HepG2 (cell line): ENCODE results near the gene CBY1. TPM values are rescaled to one million over a fixed set of nuclear protein-coding genes. Genes with fewer than 3 reads are reported as not detected.

ENCODE experiments used
- AKAP8 ChIP-seq: sonication (generic); formaldehyde crosslinking; IDR thresholded peaks from 2 replicates; pipeline ENCODE4 v1.5.1; 2020; ENCODE audit warnings: mild to moderate bottlenecking, missing genetic modification reagents
- ELF4 ChIP-seq: sonication (generic); formaldehyde crosslinking; IDR thresholded peaks from 2 replicates; pipeline ENCODE4 v1.5.0; 2020; ENCODE audit warnings: missing genetic modification reagents, mild to moderate bottlenecking, moderate library complexity, borderline replicate concordance
- FOXA3 ChIP-seq: IDR thresholded peaks from 2 replicates; pipeline ENCODE4 v1.6.1; 2016; ENCODE audit warnings: missing genetic modification reagents, missing compliant biosample characterization
- GABPB1 ChIP-seq: IDR thresholded peaks from 2 replicates; pipeline ENCODE4 v1.6.1; 2016; ENCODE audit warnings: mild to moderate bottlenecking, missing genetic modification reagents, moderate library complexity, missing compliant biosample characterization
- HDAC1 ChIP-seq: sonication (generic); formaldehyde crosslinking; IDR thresholded peaks from 2 replicates; pipeline ENCODE4 v1.5.1; 2020; ENCODE audit warnings: mild to moderate bottlenecking, missing genetic modification reagents
- JUND ChIP-seq: sonication (generic); formaldehyde crosslinking; IDR thresholded peaks from 2 replicates; pipeline ENCODE4 v1.8.0; 2022; ENCODE audit warnings: mild to moderate bottlenecking, missing genetic modification reagents
- MLLT10 ChIP-seq: sonication (generic); formaldehyde crosslinking; IDR thresholded peaks from 2 replicates; pipeline ENCODE4 v1.4.0; 2020; ENCODE audit warnings: missing genetic modification reagents
- MXD1 ChIP-seq: sonication (generic); formaldehyde crosslinking; IDR thresholded peaks from 2 replicates; pipeline ENCODE4 v1.4.0; 2020; ENCODE audit warnings: mild to moderate bottlenecking, missing genetic modification reagents
- MXD3 ChIP-seq: IDR thresholded peaks from 2 replicates; pipeline ENCODE4 v1.6.1; 2016; ENCODE audit warnings: mild to moderate bottlenecking, missing biosample characterization, missing genetic modification reagents
- PTBP1 ChIP-seq: fragments of 200-400 bp; formaldehyde crosslinking; IDR thresholded peaks from 2 replicates; pipeline ENCODE4 v1.6.1; 2018; ENCODE audit warnings: low read length, low read depth; ENCODE audit not compliant: poor library complexity, severe bottlenecking
- TCF7L2 ChIP-seq: IDR thresholded peaks from 2 replicates; pipeline ENCODE4 v1.6.1; 2011; ENCODE audit warnings: mild to moderate bottlenecking, low read depth, low read length, moderate library complexity
- ZNF251 ChIP-seq: sonication (generic); formaldehyde crosslinking; IDR thresholded peaks from 2 replicates; pipeline ENCODE4 v1.9.0; 2021; ENCODE audit warnings: mild to moderate bottlenecking, missing genetic modification reagents
- ZNF3 ChIP-seq: IDR thresholded peaks from 2 replicates; pipeline ENCODE4 v1.7.0; 2017; ENCODE audit warnings: inconsistent platforms
- ZNF441 ChIP-seq: sonication (generic); formaldehyde crosslinking; IDR thresholded peaks from 2 replicates; pipeline ENCODE4 v1.7.0; 2021; ENCODE audit warnings: missing genetic modification reagents, borderline replicate concordance
- ZNF484 ChIP-seq: sonication (generic); formaldehyde crosslinking; IDR thresholded peaks from 2 replicates; pipeline ENCODE4 v1.5.1; 2020; ENCODE audit warnings: mild to moderate bottlenecking, low read depth, missing genetic modification reagents, borderline replicate concordance
- ZNF512 ChIP-seq: sonication (generic); formaldehyde crosslinking; IDR thresholded peaks from 2 replicates; pipeline ENCODE4 v1.4.0; 2020; ENCODE audit warnings: mild to moderate bottlenecking, missing genetic modification reagents
- ZNF550 ChIP-seq: sonication (generic); formaldehyde crosslinking; IDR thresholded peaks from 2 replicates; pipeline ENCODE4 v1.4.0; 2020; ENCODE audit warnings: mild to moderate bottlenecking, missing genetic modification reagents, borderline replicate concordance
- ZNF619 ChIP-seq: sonication (generic); formaldehyde crosslinking; IDR thresholded peaks from 2 replicates; pipeline ENCODE4 v1.4.0; 2020; ENCODE audit warnings: mild to moderate bottlenecking, missing genetic modification reagents
- ZNF740 ChIP-seq: sonication (generic); formaldehyde crosslinking; IDR thresholded peaks from 2 replicates; pipeline ENCODE4 v1.4.0; 2020; ENCODE audit warnings: missing genetic modification reagents
- polyA plus RNA-seq, 8 experiments: library from polyadenylated mRNA; depleted of rRNA in 3 of 8; stranded (reverse) in 7 of 8; unstranded in 1 of 8; fragments of >200 nt; fragmentation: Illumina TruSeq in 4 of 8; extraction: Trizol in 4 of 8; gene quantifications; 2 replicates each; pipeline versions ENCODE4 v1.2.1 to v1.2.3, GENCODE V29; 2011 to 2016; ENCODE audit warnings: low read depth in 4 of 8, missing spikeins in 1 of 8, mixed read lengths in 1 of 8; ENCODE audit not compliant: insufficient read depth in 1 of 8
- total RNA-seq, 5 experiments: library from RNA; depleted of rRNA; stranded (reverse); fragments of >200 nt; fragmentation: Illumina TruSeq; extraction: Trizol; gene quantifications; 2 replicates each; pipeline ENCODE4 v1.2.3, GENCODE V29; 2016; ENCODE audit warnings: low read depth in 1 of 5
- TF ChIP-seq, protein P1 (sequence below): IDR thresholded peaks from 2 replicates; pipeline ENCODE4 v1.6.1; 2016; ENCODE audit warnings: low read depth, control low read depth
- TF ChIP-seq, protein P2 (sequence below), 2 experiments: IDR thresholded peaks; 2 replicates each; pipeline ENCODE4 v1.6.1; 2011 to 2012; ENCODE audit warnings: low read length in 2 of 2, borderline replicate concordance in 1 of 2, low read depth in 1 of 2, mild to moderate bottlenecking in 1 of 2, moderate library complexity in 1 of 2
- TF ChIP-seq, protein P3 (sequence below), 2 experiments: fragments of 450-650 bp in 1 of 2; sonication (generic) in 1 of 2; formaldehyde crosslinking; IDR thresholded peaks; 2 replicates each; pipeline versions ENCODE4 v1.5.0 to v1.8.0; 2020 to 2022; ENCODE audit warnings: mild to moderate bottlenecking in 1 of 2, missing genetic modification reagents in 1 of 2

Gene CBY1
- total and polyA plus RNA-seq, 2 of the 13 experiments (the other 11 are each of a cell fraction or from before 2014, with no cell fraction given), result 19.7 to 20.3 TPM

DNA sequence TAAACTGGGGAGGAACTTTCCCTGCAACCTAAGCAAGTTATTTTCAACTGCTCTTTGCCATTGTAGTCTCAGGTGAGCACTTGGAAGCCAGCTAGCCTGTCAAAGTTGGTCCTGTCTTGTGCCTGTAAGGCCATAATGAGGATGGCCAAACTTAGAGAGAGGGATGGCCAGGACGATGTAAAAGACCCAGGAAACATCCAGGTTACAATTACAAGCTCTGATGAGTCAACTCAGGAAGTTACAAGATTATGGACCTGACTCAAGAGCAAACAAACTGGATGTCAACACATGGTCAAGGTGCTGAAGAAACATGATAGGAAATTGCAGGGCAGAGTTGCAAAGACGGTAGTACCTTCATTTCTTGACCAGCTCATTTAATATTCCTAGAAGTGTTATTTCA, 50.9 kb downstream of the CBY1 start (continued):
- TF ChIP-seq ZNF740 (CRISPR knock-in tag) (no peak), ZNF619 (no peak), ZNF550 (CRISPR knock-in tag) (no peak), ZNF512 (CRISPR knock-in tag) (no peak), ZNF3 (CRISPR knock-in tag) (no peak), ZNF484 (CRISPR knock-in tag) (no peak), JUND (CRISPR knock-in tag) (peak; percentile 87), MLLT10 (CRISPR knock-in tag) (no peak), ZNF441 (no peak), MXD1 (CRISPR knock-in tag) (no peak), PTBP1 (no peak), AKAP8 (CRISPR knock-in tag) (peak; percentile 67; the same call in 1 of the 2 replicates), ZNF251 (CRISPR knock-in tag) (no peak), MXD3 (CRISPR knock-in tag) (no peak), ELF4 (CRISPR knock-in tag) (no peak), HDAC1 (peak; percentile 60), TCF7L2 (no peak), GABPB1 (CRISPR knock-in tag) (no peak; the same call in 1 of the 2 replicates), FOXA3 (peak; percentile 90)
- TF ChIP-seq, protein P1, sequence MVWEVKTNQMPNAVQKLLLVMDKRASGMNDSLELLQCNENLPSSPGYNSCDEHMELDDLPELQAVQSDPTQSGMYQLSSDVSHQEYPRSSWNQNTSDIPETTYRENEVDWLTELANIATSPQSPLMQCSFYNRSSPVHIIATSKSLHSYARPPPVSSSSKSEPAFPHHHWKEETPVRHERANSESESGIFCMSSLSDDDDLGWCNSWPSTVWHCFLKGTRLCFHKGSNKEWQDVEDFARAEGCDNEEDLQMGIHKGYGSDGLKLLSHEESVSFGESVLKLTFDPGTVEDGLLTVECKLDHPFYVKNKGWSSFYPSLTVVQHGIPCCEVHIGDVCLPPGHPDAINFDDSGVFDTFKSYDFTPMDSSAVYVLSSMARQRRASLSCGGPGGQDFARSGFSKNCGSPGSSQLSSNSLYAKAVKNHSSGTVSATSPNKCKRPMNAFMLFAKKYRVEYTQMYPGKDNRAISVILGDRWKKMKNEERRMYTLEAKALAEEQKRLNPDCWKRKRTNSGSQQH (CRISPR knock-in tag), result 0 out of 2 replicates have a peak, but pooled peaks have one; percentile 55
- TF ChIP-seq, protein P2, sequence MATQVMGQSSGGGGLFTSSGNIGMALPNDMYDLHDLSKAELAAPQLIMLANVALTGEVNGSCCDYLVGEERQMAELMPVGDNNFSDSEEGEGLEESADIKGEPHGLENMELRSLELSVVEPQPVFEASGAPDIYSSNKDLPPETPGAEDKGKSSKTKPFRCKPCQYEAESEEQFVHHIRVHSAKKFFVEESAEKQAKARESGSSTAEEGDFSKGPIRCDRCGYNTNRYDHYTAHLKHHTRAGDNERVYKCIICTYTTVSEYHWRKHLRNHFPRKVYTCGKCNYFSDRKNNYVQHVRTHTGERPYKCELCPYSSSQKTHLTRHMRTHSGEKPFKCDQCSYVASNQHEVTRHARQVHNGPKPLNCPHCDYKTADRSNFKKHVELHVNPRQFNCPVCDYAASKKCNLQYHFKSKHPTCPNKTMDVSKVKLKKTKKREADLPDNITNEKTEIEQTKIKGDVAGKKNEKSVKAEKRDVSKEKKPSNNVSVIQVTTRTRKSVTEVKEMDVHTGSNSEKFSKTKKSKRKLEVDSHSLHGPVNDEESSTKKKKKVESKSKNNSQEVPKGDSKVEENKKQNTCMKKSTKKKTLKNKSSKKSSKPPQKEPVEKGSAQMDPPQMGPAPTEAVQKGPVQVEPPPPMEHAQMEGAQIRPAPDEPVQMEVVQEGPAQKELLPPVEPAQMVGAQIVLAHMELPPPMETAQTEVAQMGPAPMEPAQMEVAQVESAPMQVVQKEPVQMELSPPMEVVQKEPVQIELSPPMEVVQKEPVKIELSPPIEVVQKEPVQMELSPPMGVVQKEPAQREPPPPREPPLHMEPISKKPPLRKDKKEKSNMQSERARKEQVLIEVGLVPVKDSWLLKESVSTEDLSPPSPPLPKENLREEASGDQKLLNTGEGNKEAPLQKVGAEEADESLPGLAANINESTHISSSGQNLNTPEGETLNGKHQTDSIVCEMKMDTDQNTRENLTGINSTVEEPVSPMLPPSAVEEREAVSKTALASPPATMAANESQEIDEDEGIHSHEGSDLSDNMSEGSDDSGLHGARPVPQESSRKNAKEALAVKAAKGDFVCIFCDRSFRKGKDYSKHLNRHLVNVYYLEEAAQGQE (IDR thresholded peaks at IDR 0.05; ENCODE audit: borderline replicate concordance in 1 of 2, low read depth in 1 of 2, low read length in 2 of 2), result no peak
- TF ChIP-seq, protein P3, sequence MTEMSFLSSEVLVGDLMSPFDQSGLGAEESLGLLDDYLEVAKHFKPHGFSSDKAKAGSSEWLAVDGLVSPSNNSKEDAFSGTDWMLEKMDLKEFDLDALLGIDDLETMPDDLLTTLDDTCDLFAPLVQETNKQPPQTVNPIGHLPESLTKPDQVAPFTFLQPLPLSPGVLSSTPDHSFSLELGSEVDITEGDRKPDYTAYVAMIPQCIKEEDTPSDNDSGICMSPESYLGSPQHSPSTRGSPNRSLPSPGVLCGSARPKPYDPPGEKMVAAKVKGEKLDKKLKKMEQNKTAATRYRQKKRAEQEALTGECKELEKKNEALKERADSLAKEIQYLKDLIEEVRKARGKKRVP (CRISPR knock-in tag; IDR thresholded peaks at IDR 0.05), result peak in 1 of 2 experiments; percentile 90; a peak in 2 of 4 replicates
